ENCODE results near the gene CEP128. TPM values are rescaled to one million over a fixed set of nuclear protein-coding genes. Genes with fewer than 3 reads are reported as not detected.

The CEP128 gene
- polyA plus RNA-seq, 6 donors from 2014 or later: 1.5 to 5.1 (median 2.7) TPM

DNA sequence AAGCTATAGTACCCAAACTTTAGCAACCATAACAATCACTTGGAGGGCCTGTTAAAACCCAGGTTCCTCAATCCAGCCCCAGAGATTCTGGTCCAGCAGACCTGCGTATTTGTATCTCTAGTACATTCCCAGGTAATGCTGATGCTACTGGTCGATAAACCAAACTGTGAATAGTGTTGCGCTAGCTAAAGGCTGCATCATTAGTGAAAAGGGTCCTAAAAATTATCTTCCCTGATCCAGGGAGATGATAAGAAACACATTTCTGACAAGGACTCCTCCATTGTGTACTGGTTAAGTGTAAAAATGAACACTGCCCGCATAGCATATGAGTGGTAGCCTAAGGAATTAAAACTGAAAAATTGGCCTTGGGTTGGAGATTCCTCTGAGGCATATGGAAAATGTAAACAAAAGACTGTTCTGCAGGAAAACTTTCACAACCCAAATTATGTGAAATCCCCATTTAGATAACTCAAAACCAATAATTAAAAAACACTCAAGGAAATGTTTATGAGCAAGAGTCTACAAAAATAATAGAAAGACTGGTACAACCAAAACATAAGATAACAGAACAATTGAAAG, 322.7 kb downstream of the CEP128 start:
- H3K4me1 Mint-ChIP-seq: no peaks in the 10 kb centered on the region
- no peak for ATAC-seq (ENCODE audit: low read depth in 2 of 2)
- peaks cover 0 to 3% of the 10 kb centered on the region in 2 donors for H3K36me3 Mint-ChIP-seq
- H3K27me3 Mint-ChIP-seq: no peaks in the 10 kb centered on the region
- no peak for DNase-seq
- H3K27ac Mint-ChIP-seq: no peak overlapping the region
- H3K9me3 Mint-ChIP-seq: peaks cover 0 to 2% (median under 1%) of the 10 kb centered on the region in 7 donors
- no peak overlapping the region for H3K4me3 Mint-ChIP-seq

DNA sequence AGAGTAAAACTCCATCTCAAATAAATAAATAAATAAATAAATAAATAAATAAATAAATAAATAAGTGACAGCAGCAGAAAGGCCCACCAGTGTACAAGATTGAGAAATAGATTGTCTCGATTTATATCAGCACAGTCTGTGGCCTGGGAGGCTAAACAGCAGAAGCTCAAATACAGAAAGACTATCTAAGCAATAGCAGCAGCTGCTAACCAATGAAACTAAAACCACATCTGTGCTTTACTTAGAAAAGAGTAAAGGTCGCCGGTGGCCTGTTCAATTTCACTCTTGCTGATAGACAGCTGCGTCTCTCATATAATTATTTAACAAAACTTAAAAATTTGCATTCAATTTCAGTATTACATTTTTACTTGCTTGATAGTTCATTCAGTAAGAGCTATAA, 325.7 kb downstream of the CEP128 start:
- Mint-ChIP-seq H3K9me3 (no peaks in the 10 kb centered on the region), H3K36me3 (peaks cover 0 to 3% of the 10 kb centered on the region in 2 donors), H3K4me3 (no peak overlapping the region), H3K27ac (no peak overlapping the region), H3K27me3 (no peaks in the 10 kb centered on the region), H3K4me1 (no peaks in the 10 kb centered on the region)
- ATAC-seq (ENCODE audit: low read depth in 2 of 2): no peak
- DNase-seq: no peak

DNA sequence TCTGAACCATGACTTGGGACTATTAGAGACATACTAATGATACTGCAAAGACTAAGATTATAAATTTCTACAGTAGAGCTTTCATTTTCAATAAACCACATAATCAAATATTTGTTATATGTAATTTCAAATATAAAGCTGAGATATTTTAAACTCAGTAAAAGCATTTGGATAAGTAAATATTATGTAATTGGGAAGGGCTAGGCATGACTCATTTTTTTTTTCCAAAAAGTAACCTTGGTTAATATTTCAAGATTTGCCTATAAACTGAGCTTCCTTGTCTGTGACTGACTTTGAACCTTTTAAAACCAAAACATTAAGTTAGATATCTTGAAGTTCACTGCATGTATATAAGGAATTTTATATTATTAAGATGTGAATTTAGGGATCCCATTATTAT, 332.5 kb downstream of the CEP128 start:
- no peaks in the 10 kb centered on the region for H3K27me3 Mint-ChIP-seq
- H3K9me3 Mint-ChIP-seq: no peaks in the 10 kb centered on the region
- H3K27ac Mint-ChIP-seq: no peak overlapping the region
- H3K4me3 Mint-ChIP-seq: no peak overlapping the region
- H3K36me3 Mint-ChIP-seq: no peaks in the 10 kb centered on the region
- no peak for DNase-seq
- H3K4me1 Mint-ChIP-seq: no peaks in the 10 kb centered on the region
- ATAC-seq (ENCODE audit: low read depth in 2 of 2): no peak

DNA sequence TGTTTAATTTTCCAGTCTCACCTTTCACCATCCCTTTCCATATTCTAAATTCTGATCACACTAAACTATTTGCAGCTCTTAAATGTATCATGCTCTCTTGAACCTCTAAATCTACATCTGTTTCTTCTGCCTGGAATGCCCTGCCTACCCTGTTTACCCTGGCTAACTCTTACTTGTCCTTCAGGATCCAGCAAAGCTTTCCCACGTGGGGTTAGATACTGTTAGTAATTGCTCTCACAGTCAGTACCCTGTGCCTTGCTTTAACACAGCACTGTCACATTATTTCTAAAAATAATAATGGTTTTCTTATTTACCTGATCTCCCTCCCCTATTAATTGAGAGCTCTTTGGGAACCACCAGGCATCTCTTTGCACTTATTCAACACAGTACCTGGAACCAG, 333.0 kb downstream of the CEP128 start:
- H3K27ac Mint-ChIP-seq: no peak overlapping the region
- DNase-seq (no peak), ATAC-seq (ENCODE audit: low read depth in 2 of 2) (no peak)

DNA sequence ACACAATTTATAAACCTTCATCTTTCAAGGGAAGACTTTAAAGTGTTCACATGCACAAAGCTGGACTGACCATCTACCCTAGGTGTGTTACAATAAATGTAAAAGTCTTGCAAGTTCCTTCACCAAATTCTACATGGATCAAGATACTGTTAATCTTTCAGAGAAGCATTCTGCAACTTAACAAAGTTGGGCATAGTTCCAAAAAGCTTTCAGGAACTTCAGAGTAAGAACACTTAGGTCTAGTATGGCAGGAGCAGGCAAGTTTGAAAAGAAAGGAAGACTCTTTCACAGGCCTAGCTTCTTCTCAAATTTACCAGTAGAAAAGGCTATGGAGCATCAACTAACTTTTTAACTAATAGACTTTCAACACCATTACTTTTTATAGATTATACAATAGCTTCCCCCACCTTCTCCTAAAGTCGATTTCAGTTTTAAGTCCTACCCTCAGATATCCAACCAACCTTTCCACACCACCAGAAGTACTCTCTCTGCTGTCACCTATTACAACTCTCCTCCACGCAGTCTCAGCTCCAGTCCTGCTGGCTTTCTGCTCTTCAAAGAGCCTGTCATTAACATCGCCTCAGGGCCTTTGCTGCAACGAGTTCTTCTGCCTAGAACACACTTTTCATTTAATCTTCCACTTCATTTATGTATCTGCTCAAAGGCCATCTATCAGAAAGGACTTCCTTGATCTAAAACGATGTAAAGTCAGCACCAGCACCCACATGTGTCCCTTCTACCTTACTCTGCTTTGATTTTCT, 333.9 kb downstream of the CEP128 start:
- H3K27ac Mint-ChIP-seq: no peak overlapping the region
- H3K9me3 Mint-ChIP-seq: no peaks in the 10 kb centered on the region
- DNase-seq (no peak), ATAC-seq (ENCODE audit: low read depth in 2 of 2) (no peak)
- no peak overlapping the region for H3K4me3 Mint-ChIP-seq
- H3K27me3 Mint-ChIP-seq: no peaks in the 10 kb centered on the region
- no peaks in the 10 kb centered on the region for H3K4me1 Mint-ChIP-seq
- H3K36me3 Mint-ChIP-seq: no peaks in the 10 kb centered on the region

More for the DNA sequence above, 333.0 kb downstream of the CEP128 start:
- Mint-ChIP-seq H3K4me1 (no peaks in the 10 kb centered on the region), H3K4me3 (no peak overlapping the region), H3K9me3 (no peaks in the 10 kb centered on the region), H3K27me3 (no peaks in the 10 kb centered on the region), H3K36me3 (no peaks in the 10 kb centered on the region)

DNA sequence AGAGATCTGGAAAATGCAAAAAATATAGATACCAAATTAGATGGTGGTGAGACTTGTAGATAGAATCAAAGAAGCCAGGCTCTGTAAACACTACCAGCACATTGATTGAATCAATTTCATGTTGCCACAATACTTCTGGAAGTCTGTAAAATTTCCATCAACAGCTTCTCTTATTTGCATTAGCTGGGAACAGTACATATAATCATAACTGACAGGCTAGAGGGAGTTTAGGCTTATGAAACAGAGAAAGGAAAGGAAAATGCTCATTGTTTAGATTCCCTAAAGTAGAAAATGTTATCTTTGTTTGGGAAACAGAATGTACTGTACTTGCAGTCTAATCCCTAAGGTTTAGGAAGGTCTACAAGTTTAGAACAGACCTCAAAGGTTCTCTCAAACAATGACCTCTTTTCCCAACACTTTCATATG, 335.2 kb downstream of the CEP128 start:
- no peaks in the 10 kb centered on the region for H3K4me1 Mint-ChIP-seq
- H3K36me3 Mint-ChIP-seq: no peaks in the 10 kb centered on the region
- H3K27me3 Mint-ChIP-seq: no peaks in the 10 kb centered on the region
- no peak overlapping the region for H3K4me3 Mint-ChIP-seq
- DNase-seq (no peak), ATAC-seq (ENCODE audit: low read depth in 2 of 2) (no peak)
- H3K9me3 Mint-ChIP-seq: no peaks in the 10 kb centered on the region
- H3K27ac Mint-ChIP-seq: no peak overlapping the region

DNA sequence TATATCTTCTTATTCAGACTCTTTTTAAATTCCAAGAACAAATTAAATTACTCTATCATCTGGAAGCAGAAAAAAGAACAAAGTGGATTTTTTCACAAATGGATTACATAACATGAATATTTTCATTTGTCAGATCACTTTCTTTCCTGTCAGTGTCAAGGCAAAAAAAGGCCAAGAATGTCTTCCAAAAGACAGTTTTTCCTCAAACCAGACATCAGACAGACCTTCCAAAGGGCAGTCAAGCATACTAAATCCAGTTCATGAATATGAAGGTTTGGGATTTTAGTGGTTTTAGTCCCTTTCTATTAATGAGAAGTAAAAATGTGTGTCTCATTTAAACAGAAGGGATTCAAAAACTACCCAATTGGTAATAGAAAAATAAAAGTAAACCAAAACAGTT, 336.0 kb downstream of the CEP128 start:
- Mint-ChIP-seq H3K27ac (no peak overlapping the region), H3K4me1 (no peaks in the 10 kb centered on the region), H3K27me3 (no peaks in the 10 kb centered on the region), H3K4me3 (no peak overlapping the region), H3K36me3 (no peaks in the 10 kb centered on the region), H3K9me3 (no peaks in the 10 kb centered on the region)
- no peak for DNase-seq
- no peak for ATAC-seq (ENCODE audit: low read depth in 2 of 2)

DNA sequence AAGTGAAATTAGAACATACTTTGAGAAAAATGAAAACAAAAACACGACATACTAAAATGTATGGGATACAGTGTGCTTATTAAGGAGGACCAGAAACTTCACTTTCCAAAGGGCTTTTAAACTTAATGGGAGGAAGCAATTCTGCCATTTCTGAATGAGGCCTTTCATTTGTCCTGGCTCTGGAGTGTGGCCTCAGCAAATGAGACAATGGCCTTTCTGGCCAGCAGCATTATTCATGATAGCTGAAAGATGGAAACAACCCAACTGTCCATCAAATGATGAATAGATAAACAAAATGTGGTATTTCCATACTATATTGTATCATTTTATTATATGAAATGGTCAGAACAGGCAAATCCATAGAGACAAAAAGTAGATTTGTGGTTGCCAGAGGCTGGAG, 338.6 kb downstream of the CEP128 start:
- Mint-ChIP-seq H3K4me3 (no peak overlapping the region), H3K9me3 (no peaks in the 10 kb centered on the region), H3K36me3 (no peaks in the 10 kb centered on the region), H3K27ac (no peak overlapping the region), H3K27me3 (no peaks in the 10 kb centered on the region), H3K4me1 (no peaks in the 10 kb centered on the region)
- ATAC-seq (ENCODE audit: low read depth in 2 of 2) (no peak), DNase-seq (no peak)

DNA sequence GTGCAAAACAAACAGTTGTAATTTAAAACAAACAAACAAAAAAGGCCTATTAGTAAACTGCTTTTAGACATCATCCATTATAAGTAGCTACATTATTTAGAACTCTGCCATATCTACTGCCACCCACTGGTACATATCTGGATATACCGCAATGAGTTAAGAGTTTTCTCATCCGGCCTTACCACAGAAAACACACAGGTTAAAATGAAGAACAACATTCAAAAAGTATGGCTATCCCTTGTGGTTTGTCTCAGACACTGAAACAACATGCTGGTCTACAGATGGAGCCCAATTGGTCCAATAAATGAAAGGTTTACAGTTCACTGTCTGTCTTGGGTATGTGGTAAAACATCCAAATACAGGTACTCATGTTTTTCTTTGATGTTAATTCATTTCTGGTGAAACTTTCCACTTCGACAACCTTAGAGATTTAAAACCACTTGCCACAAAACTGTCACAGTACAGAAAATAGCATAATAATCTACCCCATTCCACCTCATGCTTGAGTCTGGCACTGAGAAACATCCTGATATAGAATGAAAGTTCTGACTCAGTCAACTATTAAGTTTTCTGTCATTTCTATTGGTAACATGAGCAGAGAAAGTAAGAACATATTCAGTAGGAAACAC, 354.3 kb downstream of the CEP128 start:
- Mint-ChIP-seq H3K4me1 (peaks cover 0 to 3% (median 0%) of the 10 kb centered on the region in 3 donors), H3K27me3 (no peaks in the 10 kb centered on the region), H3K9me3 (peaks cover 0 to 23% (median 10%) of the 10 kb centered on the region in 7 donors), H3K27ac (no peak overlapping the region), H3K4me3 (no peak overlapping the region), H3K36me3 (peaks cover 18% of the 10 kb centered on the region in 2 donors)
- DNase-seq (no peak), ATAC-seq (ENCODE audit: low read depth in 2 of 2) (no peak)

DNA sequence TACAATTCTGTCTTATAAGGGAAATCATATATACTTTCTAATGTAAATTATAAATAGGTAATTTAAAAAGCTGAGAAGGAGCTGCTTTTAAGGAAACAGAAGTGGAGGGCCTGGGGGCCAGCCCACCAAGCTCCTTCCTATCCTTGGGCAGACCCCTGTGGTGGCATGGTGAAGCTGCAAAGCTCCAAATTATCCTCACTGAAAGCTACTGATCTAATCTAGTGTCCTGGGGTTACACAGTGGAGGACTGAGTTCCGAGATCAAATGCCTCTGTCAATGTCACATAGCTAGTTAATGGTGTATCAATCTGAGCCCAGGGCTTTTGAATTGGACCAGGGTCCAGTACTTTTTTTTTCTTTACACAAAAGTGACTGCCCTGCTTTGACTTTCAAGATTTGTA, 355.4 kb downstream of the CEP128 start:
- H3K9me3 Mint-ChIP-seq: peaks cover 0 to 13% (median 8%) of the 10 kb centered on the region in 7 donors
- DNase-seq (no peak), ATAC-seq (ENCODE audit: low read depth in 2 of 2) (no peak)
- no peaks in the 10 kb centered on the region for H3K27me3 Mint-ChIP-seq
- no peak overlapping the region for H3K27ac Mint-ChIP-seq
- peaks cover 0 to 3% (median 0%) of the 10 kb centered on the region in 3 donors for H3K4me1 Mint-ChIP-seq
- peaks cover 10 to 18% of the 10 kb centered on the region in 2 donors for H3K36me3 Mint-ChIP-seq
- no peak overlapping the region for H3K4me3 Mint-ChIP-seq

DNA sequence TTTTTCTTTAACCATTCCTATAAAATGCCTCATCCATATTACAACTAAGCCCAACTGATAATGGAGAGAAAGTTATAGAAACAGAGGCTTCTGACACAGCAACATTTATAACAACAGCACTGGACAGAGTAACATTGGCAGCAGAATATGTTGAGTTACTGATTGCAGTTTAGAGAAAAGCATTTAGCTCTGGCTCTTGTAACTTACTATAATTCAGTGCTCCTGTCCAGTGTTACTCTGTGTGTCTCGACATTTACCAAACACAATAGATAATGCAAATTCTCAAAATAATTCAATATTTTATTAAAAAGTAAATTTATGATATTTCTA, 356.1 kb downstream of the CEP128 start:
- peaks cover 0 to 3% (median 0%) of the 10 kb centered on the region in 3 donors for H3K4me1 Mint-ChIP-seq
- DNase-seq (no peak), ATAC-seq (ENCODE audit: low read depth in 2 of 2) (no peak)
- H3K27ac Mint-ChIP-seq: peak overlapping the region in 1 of 6 donors; percentile 4
- peaks cover 0 to 6% (median 4%) of the 10 kb centered on the region in 7 donors for H3K9me3 Mint-ChIP-seq
- H3K4me3 Mint-ChIP-seq: no peak overlapping the region
- peaks cover 7 to 11% of the 10 kb centered on the region in 2 donors for H3K36me3 Mint-ChIP-seq
- no peaks in the 10 kb centered on the region for H3K27me3 Mint-ChIP-seq

DNA sequence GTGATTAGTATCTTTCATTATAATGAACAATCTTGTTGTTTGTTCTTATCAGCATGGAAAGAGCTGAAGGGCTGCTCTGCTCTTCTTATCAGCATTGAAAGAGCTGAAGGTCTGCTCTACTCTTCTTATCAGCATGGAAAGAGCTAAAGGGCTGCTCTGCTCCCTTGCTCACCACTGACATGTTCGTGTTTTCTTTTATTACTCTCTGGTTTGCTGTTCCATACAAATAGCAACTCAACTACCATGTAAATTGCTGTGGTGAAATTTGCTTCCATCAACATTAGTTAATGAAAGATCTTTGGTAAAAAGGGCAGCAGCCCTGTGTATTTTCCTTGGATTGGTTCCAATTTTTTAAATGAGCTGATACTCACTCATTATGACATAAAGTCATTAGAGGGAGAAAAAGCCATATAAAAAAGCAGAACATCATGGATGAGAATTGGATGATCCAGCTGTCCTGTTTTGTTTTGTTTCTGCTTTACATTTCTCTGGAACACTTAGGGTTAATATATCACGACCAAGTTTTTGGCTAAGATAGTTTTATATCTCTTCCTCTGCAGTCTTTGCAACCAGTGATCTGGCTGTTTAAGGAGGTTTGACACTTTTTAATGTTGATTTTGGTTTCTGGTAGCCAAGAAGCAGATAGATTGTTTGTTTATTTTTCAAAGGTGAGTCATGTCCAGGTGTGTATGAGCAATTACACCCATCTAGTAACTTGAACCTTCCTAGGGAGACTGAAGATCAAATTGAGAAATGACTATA, 356.6 kb downstream of the CEP128 start:
- Mint-ChIP-seq H3K4me3 (no peak overlapping the region), H3K36me3 (peaks cover 2 to 6% of the 10 kb centered on the region in 2 donors), H3K27ac (peak overlapping the region in 1 of 6 donors; percentile 4), H3K4me1 (peaks cover 0 to 3% (median 0%) of the 10 kb centered on the region in 3 donors), H3K27me3 (no peaks in the 10 kb centered on the region), H3K9me3 (peaks cover 0 to 1% (median 0%) of the 10 kb centered on the region in 7 donors)
- ATAC-seq (ENCODE audit: low read depth in 2 of 2) (no peak), DNase-seq (no peak)

DNA sequence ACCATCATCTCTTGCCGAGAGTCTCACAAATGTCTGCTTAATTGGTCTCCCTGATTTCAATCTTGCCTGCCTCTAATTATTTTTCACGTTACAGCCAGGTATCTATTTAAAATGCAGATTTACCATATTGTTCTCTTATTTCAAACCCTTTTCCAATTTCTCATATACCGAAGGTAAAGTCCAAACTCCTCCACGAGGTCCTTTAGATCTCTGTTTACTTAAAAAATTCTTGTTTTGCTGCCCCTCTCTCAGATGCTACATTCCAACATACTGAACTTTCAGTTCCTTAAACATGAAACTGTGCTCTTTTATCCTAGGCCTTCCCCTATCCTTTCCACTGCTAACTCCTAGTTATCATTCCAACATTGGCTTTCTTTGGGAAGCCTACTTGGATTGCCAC, 363.9 kb downstream of the CEP128 start:
- H3K27me3 Mint-ChIP-seq: no peaks in the 10 kb centered on the region
- H3K9me3 Mint-ChIP-seq: no peaks in the 10 kb centered on the region
- no peaks in the 10 kb centered on the region for H3K36me3 Mint-ChIP-seq
- no peak for ATAC-seq (ENCODE audit: low read depth in 2 of 2)
- no peaks in the 10 kb centered on the region for H3K4me1 Mint-ChIP-seq
- H3K27ac Mint-ChIP-seq: no peak overlapping the region
- H3K4me3 Mint-ChIP-seq: no peak overlapping the region
- DNase-seq: no peak
